GM18861 (cell line): ENCODE results near the gene TUBB4B.

Source experiments
- ATAC-seq: cut with Tn5 transposase; IDR thresholded peaks from one replicate; pipeline ENCODE4 v1.9.1; 2021; ENCODE audit not compliant: unreplicated experiment

The TUBB4B gene

DNA sequence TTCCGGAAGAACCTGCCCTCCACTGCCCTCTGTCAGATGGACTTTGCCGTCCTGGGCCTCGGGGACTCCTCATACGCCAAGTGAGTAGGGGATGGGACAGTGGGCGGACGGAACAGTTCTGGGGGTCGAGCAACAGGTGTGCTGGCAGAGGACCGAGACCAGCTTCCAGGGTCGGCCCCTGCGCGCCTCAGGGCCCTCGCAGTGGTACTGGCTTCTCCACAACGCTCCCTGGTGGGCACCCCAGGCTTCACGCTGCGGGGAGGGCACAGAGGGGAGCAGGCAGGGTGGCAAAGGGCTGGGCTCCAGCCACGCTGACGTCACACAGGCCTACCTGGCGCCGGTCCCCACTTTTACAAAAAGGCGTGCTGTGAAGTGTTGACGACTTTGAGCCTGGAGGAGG is 28.6 kb upstream of the TUBB4B start:
- ATAC-seq = no peak

DNA sequence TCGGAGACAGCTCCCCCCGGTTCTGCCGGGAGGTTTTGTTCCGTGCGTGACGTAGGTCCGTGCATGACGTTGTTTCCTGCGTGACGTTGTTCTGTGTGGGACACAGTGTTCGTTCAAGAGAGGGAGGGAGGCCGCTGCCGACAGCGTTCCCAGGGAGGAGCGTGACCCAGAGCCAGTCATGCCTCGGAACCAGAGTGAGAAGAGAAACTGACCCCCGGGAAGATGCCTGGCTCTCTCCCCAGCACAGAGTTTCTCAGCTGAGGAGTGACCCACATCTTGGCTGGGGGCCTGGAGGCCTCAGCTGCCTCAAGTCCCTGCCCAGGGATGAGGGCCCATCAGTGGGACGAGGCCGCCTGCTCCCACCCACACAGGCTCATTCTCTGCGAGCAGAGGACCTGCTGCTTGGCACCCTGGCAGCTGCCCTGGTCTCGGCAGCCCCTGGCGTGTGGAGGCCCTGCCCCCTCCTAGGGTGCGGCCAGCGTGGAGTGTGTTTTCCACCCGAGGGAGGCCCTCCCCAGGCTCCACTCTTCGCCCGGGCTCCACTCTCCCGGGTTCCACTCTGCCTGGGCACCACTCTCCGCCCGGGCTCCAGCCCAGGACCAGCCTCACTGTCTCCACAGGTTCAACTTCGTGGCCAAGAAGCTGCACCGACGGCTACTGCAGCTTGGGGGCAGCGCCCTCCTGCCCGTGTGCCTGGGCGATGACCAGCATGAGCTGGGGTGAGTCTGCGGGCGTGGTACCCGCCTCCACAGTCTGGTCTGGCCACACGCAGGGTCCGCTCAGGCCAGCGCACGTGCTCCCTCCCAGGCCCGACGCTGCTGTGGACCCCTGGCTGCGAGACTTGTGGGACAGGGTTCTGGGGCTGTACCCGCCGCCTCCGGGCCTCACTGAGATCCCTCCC is 27.7 kb upstream of the TUBB4B start:
- no peak for ATAC-seq

DNA sequence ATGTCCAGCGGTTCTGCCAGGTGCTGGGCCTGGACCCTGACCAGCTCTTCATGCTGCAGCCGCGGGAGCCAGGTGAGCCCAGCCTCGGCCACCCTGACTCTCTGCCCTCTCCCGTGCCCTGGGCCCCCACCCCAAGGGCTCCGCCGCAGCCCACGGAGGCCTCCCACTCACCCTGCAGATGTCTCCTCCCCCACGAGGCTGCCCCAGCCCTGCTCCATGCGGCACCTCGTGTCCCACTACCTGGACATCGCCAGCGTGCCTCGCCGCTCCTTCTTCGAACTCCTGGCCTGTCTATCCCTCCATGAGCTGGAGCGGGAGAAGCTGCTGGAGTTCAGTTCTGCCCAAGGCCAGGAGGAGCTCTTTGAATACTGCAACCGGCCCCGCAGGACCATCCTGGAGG is 26.5 kb upstream of the TUBB4B start:
- ATAC-seq = no peak

- ATAC-seq = no peak
These were observed 25.7 kb upstream of the TUBB4B start for GRCh38 chr9:137215196-137215986.

DNA sequence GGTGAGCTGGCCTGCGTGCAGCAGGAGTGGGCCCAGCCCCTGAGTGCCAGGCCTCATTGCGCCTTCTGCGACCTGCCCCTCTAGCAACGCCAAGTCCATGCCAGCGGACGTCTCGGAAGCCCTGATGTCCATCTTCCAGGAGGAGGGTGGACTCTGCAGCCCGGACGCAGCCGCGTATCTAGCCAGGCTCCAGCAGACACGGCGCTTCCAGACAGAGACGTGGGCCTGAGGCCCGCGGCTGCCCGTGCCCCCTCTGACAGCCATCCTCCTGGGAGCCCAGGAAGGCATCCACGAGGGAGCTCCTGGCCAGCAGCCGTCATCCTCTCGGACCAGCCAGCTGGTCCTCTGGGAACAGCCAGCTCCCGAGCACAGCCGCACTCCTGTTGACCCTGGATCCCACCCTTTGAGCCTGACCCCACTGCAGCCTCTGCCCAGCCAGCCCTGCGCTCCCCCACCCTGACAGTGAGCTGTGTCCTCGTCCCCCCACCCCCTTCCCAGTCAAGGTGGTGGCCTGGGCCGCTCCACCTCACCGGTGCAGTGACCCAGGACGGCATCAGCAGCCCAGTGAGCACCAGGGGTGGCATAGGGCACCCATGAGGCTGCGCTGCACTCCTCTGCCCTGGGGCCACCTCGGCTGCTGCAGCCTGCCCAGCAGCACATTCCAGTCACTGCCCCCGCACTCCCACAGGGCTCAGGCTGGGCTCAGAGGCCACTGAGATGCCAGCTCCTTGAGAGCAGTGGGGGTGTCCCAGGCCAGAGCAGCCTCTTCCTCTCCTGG is 24.7 kb upstream of the TUBB4B start:
- ATAC-seq = no peak

GRCh38 chr9:137217276-137218211 is 23.5 kb upstream of the TUBB4B start:
- no peak for ATAC-seq

DNA sequence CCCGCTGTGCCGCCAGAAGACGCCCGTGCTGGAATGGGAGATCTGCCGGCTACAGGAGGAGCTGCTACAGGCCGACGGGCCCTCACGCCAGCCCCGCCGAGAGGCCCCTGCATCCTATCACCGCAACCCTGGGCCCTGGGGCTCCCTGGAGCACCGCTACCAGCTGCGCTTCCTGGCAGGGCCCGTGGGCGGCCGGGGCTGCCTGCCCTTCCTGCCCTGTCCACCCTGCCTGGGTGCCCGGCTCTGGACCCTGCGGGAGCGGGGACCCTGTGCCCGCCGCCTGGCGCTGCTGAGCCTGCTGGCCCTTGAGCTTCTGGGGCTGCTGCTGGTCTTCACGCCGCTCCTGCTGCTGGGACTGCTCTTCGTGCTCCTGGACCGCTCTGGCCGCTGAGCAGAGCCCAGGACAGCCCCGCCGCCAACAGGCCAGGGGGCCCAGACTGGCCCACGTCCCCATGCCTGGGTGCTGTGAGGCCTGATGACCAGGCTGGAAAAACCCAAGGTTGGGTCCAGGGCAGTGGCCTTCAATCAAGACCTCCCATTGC is 22.8 kb upstream of the TUBB4B start:
- no peak for ATAC-seq

- ATAC-seq = no peak
These were observed 22.3 kb upstream of the TUBB4B start for GRCh38 chr9:137218754-137219271.

DNA sequence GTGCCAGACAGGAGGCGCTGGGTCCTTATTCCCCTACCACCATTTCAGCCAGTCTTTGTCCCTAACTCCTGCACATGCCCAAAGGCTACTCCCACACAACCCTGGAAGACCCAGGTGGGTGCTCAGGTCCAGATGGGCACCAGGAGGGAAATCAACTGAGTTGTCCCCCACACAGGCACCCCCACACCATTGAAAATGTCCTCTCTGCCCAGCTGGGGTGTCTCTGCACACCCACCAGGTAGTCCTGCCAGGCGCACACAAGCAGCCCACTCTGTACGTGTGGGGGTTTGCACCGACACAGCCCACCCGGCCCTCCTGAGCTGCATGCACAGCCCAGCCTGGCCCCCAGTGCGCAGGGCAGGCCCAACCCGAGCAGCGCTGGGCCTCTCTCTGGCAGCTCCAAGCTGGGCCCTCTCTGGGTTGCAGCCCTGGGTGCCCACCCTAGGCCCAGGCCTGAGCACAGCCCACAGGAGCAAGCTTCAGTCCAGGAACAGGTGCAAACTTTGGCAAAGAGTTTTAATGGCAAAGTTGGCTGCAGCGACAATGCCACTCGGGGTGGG is 21.2 kb upstream of the TUBB4B start:
- ATAC-seq = no peak

DNA sequence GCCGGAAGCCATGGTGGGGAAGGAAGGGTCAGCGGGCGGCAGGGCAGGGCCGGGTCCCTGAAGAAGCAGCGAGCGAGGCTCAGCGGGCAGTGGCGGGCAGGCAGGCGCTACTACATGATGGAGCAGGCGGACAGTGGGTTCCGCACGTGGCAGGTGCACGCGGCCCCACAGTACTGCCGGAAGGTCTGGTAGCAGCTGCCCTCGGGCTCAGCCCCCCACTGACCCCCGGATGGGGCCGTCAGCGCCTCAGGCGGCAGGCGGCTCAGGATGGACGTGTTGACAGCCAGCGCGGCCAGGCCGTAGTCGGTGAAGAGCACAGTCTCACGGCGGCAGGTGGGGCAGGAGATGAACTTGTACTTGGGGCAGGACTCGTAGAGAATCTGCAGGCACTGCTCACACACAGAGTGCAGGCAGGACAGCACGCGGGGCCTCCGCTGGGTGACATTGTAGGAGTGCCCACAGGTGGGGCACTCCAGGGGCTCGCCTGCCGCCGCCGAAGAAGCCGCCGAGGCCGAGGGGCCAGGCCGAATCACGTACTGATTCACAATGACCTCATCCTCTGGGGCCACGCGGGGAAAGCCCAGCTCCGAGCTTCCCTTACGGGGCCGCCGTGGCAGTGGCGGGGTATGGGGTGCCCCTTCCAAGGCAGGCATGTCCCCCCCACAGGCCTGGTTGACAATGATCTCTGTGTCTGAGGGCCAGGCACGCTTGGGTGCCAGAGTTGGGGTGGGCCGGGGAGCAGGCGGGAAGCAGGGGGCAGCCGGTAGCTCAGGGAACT is 20.6 kb upstream of the TUBB4B start:
- ATAC-seq = no peak

DNA sequence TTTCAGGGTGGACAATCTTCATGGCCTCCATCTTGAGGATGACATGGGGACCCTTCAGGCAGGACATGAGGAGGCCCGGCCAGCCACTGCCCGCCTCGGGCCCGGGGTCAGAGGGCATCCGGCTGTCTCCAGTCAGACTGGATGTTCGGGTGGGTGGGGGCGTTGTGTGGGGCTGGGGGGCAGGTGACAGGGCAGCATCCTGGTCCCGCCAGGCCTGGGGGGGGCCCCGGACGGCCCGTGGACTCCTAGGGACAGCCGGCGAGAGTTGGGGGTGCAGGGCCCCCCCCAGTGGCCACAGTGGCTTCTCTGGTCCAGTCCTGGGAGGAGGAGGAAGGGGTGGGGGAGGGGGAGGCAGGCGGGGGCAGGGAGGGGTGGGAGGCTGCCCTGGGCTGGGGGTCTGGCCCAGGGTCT is 20.0 kb upstream of the TUBB4B start:
- ATAC-seq = no peak

DNA sequence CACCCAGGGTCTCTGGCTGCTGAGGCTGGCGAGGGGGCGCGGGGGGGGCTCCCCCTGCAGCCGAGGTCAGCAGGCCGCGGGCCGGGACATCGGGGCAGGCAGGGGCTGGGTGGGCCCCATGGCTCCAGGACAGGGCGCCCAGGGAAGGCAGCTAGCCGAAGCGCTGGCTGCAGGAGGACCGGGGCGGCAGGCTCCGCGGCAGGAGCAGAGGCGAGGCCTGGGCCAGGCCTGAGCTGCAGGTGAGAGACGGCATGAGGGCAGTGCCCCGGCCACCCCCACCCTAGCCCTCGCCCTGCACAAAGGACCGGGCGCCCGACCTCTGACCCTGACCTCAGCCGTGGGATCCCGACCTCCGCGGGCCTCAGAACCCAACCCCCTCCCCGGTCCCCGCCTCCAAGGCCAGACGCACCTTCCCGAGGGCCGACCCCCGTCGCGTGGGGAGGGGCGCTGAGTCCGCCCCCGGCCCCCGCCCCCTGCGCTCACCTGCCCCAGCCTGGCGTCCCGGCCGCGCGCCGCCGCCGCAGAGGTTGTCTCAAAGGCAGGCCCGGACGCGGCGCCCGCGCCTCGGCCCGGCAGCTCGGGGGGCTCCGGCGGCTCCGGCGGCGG is 19.5 kb upstream of the TUBB4B start:
- ATAC-seq = no peak

DNA sequence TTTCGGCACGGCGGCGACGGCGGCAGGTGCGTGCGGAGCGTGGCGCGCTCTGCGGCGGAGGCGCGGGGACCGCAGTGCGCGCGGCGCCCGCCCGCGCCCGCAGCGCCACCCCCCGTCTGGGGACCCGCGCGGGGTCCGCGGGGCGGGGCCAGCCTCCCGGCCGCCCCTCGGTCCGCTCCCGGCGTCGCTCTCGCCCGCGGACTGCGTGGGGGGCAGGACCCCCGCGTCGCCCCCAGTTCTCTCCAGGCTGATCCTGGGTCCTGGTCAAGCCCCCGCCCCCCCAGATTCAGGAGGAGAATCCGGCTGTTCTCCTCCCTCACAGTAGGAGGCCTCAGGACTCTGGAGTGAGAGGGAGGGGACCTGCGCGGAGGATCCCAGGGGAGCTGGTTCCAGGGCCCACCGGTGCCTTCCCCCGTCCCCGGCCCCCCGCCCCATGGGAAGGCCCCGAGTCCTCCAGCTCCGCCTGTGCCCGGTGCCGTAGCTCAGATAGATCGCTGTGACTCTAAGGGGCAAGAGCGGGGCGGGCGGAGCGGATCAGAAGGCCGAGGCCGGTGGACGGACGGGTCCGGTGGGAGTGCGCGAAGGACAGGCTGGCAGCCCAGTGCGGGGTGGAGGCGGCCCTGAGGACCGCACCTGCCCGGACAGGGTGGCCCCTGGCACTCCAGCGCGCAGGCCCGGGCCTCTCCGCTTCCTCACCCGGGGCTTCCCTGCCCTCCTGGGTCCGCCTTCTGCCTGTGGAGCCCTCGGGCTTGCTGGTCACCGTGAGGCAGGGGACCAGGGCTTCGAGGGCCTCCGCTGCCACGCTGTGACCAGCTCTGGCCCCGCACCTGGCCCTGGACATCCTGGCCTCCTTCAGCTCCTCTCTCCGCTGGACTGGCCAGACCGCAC is 18.7 kb upstream of the TUBB4B start, which contains the start of gene RNF208:
Gene RNF208, minus strand, starts transcription at position 51 of the 888 bp plus-strand sequence. CDS start 1,028 bp downstream, outside the sequence.
- peak; percentile 2 for ATAC-seq

DNA sequence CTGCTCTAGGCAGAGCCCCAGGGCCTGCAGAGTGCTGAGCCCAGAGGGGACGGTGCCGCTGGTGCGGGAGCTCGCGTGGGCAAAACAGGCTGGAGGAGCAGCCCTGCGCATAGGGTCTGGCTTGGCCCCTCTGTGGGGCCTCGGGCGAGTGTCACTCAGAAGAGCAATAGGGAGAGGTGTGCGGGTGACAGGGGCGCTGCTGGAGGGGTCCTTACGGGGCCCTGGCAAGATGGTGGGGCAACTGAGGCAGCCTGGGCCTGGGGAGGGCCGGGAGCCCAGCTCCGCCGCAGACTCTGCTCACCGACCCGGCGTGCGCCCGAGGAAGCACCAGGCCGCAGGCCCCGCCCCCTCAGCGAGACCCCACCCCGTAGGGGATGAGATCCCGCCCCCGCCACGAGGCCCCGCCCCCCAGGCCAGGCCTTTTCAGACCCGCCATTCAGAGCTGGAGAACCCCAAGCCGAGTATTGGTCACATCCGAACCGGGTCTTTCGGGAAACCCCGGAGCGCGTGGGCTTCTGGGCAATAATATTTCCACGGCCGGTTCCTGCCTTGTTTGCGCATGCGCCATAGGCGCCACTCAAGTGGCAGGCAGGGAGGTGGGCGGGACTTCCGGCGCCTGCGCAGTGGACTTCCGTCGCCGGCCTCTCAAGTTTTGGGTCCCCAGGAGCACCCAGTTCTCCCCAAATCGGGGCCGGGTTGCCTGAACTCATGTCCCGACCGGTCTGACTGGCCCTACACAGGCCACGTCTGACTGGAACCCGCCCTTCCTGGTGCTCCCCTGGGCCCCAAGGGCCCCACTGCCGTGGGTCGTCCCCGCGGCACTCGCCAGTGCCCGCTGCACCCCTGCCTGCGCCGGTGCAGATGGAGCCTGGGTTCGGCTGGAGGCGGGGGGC is 17.8 kb upstream of the TUBB4B start:
- ATAC-seq = peak; percentile 60

DNA sequence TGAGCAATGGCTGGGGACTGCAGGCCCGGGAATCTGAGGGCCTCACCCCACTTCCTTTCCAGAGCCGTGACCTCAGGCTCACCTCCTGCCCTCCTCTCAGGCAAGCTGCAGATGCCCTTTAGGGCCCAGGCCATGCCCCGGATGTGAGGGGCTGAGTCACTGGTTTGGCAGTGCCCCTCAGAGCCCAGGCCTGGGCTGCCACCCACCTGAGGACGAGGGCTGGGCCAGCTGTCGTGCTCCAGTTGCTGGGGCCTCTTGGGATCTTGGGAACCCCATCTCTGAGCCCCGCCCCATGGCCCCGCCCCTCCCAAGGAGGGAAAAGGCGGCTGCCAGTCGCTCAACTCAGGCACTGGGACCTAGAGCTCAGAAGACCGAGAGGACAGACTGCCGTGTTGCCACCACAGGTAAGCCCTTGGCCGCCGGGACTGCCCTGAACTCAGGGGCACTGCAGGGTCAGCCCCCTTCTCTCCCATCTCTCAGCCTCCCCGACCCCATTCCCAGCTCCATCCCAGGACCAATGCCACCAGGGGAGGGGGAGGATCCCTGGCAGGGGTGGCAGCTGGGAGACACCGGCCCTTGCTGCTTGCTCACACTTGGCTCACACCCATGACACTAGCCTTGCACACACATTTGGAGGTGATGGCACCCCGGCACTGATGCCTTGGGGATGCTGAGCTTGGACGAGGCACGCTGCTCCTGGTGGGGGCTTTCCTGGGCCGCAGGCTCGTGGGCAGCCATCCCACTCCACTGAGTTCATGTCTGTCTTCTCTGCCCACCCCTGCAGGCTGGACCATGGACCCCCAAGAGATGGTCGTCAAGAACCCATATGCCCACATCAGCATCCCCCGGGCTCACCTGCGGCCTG is 16.0 kb upstream of the TUBB4B start, which contains the start of gene CYSRT1:
Gene CYSRT1, plus strand, starts transcription at position 345 of the 865 bp plus-strand sequence. Its CDS starts 448 bp downstream, at position 793.
- no peak for ATAC-seq
